Measurements from ENCODE around the gene MNS1.

DNA sequence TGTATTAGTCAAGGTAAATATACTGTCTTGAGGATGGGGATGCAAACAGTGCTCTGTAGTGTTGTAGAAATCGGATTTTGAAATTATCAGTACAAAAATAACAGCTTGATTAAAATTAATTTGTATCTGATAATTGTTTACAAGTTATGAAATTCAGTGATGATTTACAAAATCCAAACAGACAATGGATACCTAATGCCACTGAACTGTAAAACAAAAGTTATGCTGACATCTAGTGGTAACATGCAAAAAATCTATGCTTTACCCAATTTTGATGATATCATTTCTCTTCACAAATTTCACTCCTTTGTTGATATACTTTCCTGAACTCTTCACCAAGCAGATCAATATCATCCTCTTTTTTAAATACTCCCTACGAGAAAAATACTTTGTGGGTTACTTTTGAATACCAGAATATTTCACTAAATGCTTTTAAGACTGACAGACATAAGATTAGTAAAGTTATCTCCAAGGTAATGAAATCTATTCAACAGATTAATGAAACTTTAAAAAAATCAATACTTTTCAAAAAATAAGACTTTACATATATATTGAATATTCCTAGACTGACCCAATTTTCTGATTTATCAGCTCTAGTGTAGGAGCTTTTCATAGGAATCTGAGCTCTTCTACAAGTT, 36.0 kb downstream of the MNS1 start:
- TF ChIP-seq GATA2 (IDR thresholded peaks at IDR 0.05; ENCODE audit: low read depth, low read length) (no peak), GATA3 (IDR thresholded peaks at IDR 0.05; ENCODE audit: low read depth, low read length) (no peak)

Measured in SH-SY5Y (cell line).